Ascending aorta (tissue), 2 donors: Measurements from ENCODE around the gene MCF2L. TPM values are rescaled to one million over a fixed set of nuclear protein-coding genes. Genes with fewer than 3 reads are reported as not detected.

ENCODE experiments used
- DNase-seq, 2 donors: peaks; one replicate each; pipeline ENCODE4 v3.0.0-alpha.2; 2019; ENCODE audit warnings: low spot score in 2 of 2
- H3K27ac ChIP-seq, 2 donors: fragments of 200-600 bp; sonication (generic); one replicate each; pipeline ENCODE4 v1.5.1; 2016 to 2017; ENCODE audit warnings: mild to moderate bottlenecking in 1 of 2
- H3K27me3 ChIP-seq: fragments of 200-600 bp; sonication (generic); one replicate; pipeline ENCODE4 v1.5.1; 2017
- H3K36me3 ChIP-seq, 2 donors: fragments of 200-600 bp; sonication (generic); one replicate each; pipeline ENCODE4 v1.5.1; 2016
- H3K4me1 ChIP-seq, 2 donors: fragments of 200-600 bp; sonication (generic); one replicate each; pipeline ENCODE4 v1.5.1; 2016 to 2017; ENCODE audit warnings: mild to moderate bottlenecking in 1 of 2
- H3K4me3 ChIP-seq, 2 donors: fragments of 200-600 bp; sonication (generic); one replicate each; pipeline ENCODE4 v1.5.1; 2016 to 2017; ENCODE audit warnings: mild to moderate bottlenecking in 1 of 2
- H3K9me3 ChIP-seq, 2 donors: fragments of 200-600 bp; sonication (generic); one replicate each; pipeline ENCODE4 v1.5.1; 2016
- CTCF ChIP-seq, 3 experiments: fragments of 200-600 bp in 2 of 3; fragments of 450-650 bp in 1 of 3; sonication (generic) in 2 of 3; IDR thresholded peaks; one replicate each; pipeline ENCODE4 v1.5.1; 2016 to 2019; ENCODE audit warnings: antibody characterized with exemption in 3 of 3, mild to moderate bottlenecking in 1 of 3, moderate library complexity in 1 of 3
- intact Hi-C: fragments of 100-400 bp; cut with DNase I; formaldehyde crosslinking; loops from one replicate; pipeline ENCODE4 v1.15.1; 2023
- total RNA-seq: library from RNA; depleted of rRNA; stranded (reverse); fragments of >200 nt; gene quantifications from one replicate; pipeline ENCODE4 v1.1.0, GENCODE V29; 2016

Gene MCF2L
- total RNA-seq, 1 donor from 2014 or later = 112 TPM

- no peak overlapping the region for H3K4me3 ChIP-seq
- no peaks in the 10 kb centered on the region for H3K27me3 ChIP-seq
- no peak for DNase-seq
- intact Hi-C loops = no loop called here
- no peaks in the 10 kb centered on the region for H3K9me3 ChIP-seq
- H3K36me3 ChIP-seq = no peaks in the 10 kb centered on the region
- no peak for TF ChIP-seq CTCF (IDR thresholded peaks at IDR 0.05)
- no peak overlapping the region for H3K27ac ChIP-seq
- no peaks in the 10 kb centered on the region for H3K4me1 ChIP-seq
These were observed 16.9 kb downstream of the MCF2L start for GRCh38 chr13:112985803-112986408.

- no peak for TF ChIP-seq CTCF (IDR thresholded peaks at IDR 0.05)
- Histone ChIP-seq H3K9me3 (no peaks in the 10 kb centered on the region), H3K4me3 (no peak overlapping the region), H3K27me3 (no peaks in the 10 kb centered on the region), H3K27ac (no peak overlapping the region), H3K4me1 (no peaks in the 10 kb centered on the region), H3K36me3 (no peaks in the 10 kb centered on the region)
- intact Hi-C loops = no loop called here
- no peak for DNase-seq
These were observed 17.5 kb downstream of the MCF2L start for GRCh38 chr13:112986470-112986869.

GRCh38 chr13:112986946-112987681, 18.1 kb downstream of the MCF2L start:
- Histone ChIP-seq H3K4me1 (no peaks in the 10 kb centered on the region), H3K27me3 (no peaks in the 10 kb centered on the region), H3K36me3 (no peaks in the 10 kb centered on the region), H3K9me3 (no peaks in the 10 kb centered on the region), H3K4me3 (no peak overlapping the region), H3K27ac (no peak overlapping the region)
- DNase-seq = no peak
- intact Hi-C loops = no loop called here
- TF ChIP-seq CTCF (IDR thresholded peaks at IDR 0.05) = no peak

- H3K27ac ChIP-seq = no peak overlapping the region
- no peaks in the 10 kb centered on the region for H3K27me3 ChIP-seq
- H3K4me3 ChIP-seq = no peak overlapping the region
- H3K4me1 ChIP-seq = no peaks in the 10 kb centered on the region
- no peak for DNase-seq
- no peak for TF ChIP-seq CTCF (IDR thresholded peaks at IDR 0.05)
- intact Hi-C loops = no loop called here
- H3K9me3 ChIP-seq = no peaks in the 10 kb centered on the region
- no peaks in the 10 kb centered on the region for H3K36me3 ChIP-seq
These were observed 18.6 kb downstream of the MCF2L start for GRCh38 chr13:112987682-112988024.

- Histone ChIP-seq H3K4me1 (no peaks in the 10 kb centered on the region), H3K36me3 (no peaks in the 10 kb centered on the region), H3K27ac (no peak overlapping the region), H3K4me3 (no peak overlapping the region), H3K27me3 (no peaks in the 10 kb centered on the region), H3K9me3 (no peaks in the 10 kb centered on the region)
- TF ChIP-seq CTCF (IDR thresholded peaks at IDR 0.05) = no peak
- no peak for DNase-seq
- intact Hi-C loops = no loop called here
These were observed 21.8 kb downstream of the MCF2L start for GRCh38 chr13:112990783-112991182.
